Neuronal stem cell (in vitro differentiated cells): Measurements from ENCODE around the gene NBR1. TPM values are rescaled to one million over a fixed set of nuclear protein-coding genes. Genes with fewer than 3 reads are reported as not detected.
"Not testable (repeated sequence)": the region's sequence is repeated elsewhere in the genome, so short reads cannot be mapped to it uniquely, and the experiment has no call there.

ENCODE experiments used
- DNase-seq: peaks from one replicate; pipeline ENCODE4 v3.0.0-alpha.2; 2013; ENCODE audit warnings: low spot score
- H2AFZ ChIP-seq: one replicate; pipeline ENCODE4 v1.6.1; 2013; ENCODE audit warnings: mild to moderate bottlenecking, low read length, inconsistent platforms
- H2AK5ac ChIP-seq: 2 replicates; pipeline ENCODE4 v1.6.1; 2013; ENCODE audit warnings: low read depth, mild to moderate bottlenecking, inconsistent platforms, low read length, moderate library complexity, mixed read lengths
- H2BK120ac ChIP-seq: 2 replicates; pipeline ENCODE4 v1.6.1; 2013; ENCODE audit warnings: low read depth, mild to moderate bottlenecking, inconsistent platforms, low read length, moderate library complexity, mixed read lengths
- H2BK12ac ChIP-seq: one replicate; pipeline ENCODE4 v1.6.1; 2013; ENCODE audit warnings: low read length, inconsistent platforms
- H2BK15ac ChIP-seq: 2 replicates; pipeline ENCODE4 v1.6.1; 2013; ENCODE audit warnings: mild to moderate bottlenecking, low read length, inconsistent platforms, mixed read lengths
- H2BK5ac ChIP-seq: one replicate; pipeline ENCODE4 v1.6.1; 2013; ENCODE audit warnings: inconsistent platforms, mild to moderate bottlenecking, low read length, moderate library complexity
- H3K14ac ChIP-seq: one replicate; pipeline ENCODE4 v1.6.1; 2013; ENCODE audit warnings: low read length, inconsistent platforms
- H3K18ac ChIP-seq: 2 replicates; pipeline ENCODE4 v1.6.1; 2013; ENCODE audit warnings: low read length, inconsistent platforms
- H3K23ac ChIP-seq: 2 replicates; pipeline ENCODE4 v1.6.1; 2013; ENCODE audit warnings: low read depth, mild to moderate bottlenecking, mixed read lengths, low read length, inconsistent platforms; ENCODE audit not compliant: poor library complexity
- H3K27ac ChIP-seq: replicated peaks from 3 replicates; pipeline ENCODE4 v1.5.1; 2013; ENCODE audit warnings: low read length, inconsistent platforms
- H3K27me3 ChIP-seq, 3 experiments: 2 replicates each; pipeline ENCODE4 v1.6.1; 2013; ENCODE audit warnings: low read length in 3 of 3, mild to moderate bottlenecking in 2 of 3, inconsistent platforms in 1 of 3, low read depth in 1 of 3, mixed read lengths in 1 of 3, moderate library complexity in 1 of 3; ENCODE audit not compliant: control insufficient read depth in 3 of 3, insufficient read depth in 3 of 3
- H3K36me3 ChIP-seq, 2 donors: replicated peaks in 1 of 2; 2 replicates each; pipeline ENCODE4 v1.6.1; 2013; ENCODE audit warnings: low read length in 2 of 2; ENCODE audit not compliant: control insufficient read depth in 2 of 2, insufficient read depth in 2 of 2
- H3K4ac ChIP-seq: 2 replicates; pipeline ENCODE4 v1.6.1; 2013; ENCODE audit warnings: inconsistent platforms, mild to moderate bottlenecking, low read length, moderate library complexity
- H3K4me1 ChIP-seq, 2 donors: 1 replicate in 1 of 2; 2 replicates in 1 of 2; pipeline ENCODE4 v1.6.1; 2013; ENCODE audit warnings: low read length in 2 of 2, low read depth in 1 of 2; ENCODE audit not compliant: control insufficient read depth in 2 of 2, insufficient read depth in 1 of 2
- H3K4me2 ChIP-seq: one replicate; pipeline ENCODE4 v1.6.1; 2013; ENCODE audit warnings: mild to moderate bottlenecking, low read length, inconsistent platforms; ENCODE audit not compliant: insufficient read depth, poor library complexity, severe bottlenecking
- H3K4me3 ChIP-seq, 2 donors: 2 replicates each; pipeline ENCODE4 v1.5.1; 2013; ENCODE audit warnings: low read length in 2 of 2, mild to moderate bottlenecking in 2 of 2, inconsistent platforms in 1 of 2, moderate library complexity in 1 of 2
- H3K79me1 ChIP-seq: one replicate; pipeline ENCODE4 v1.6.1; 2013; ENCODE audit warnings: low read depth, mild to moderate bottlenecking, inconsistent platforms, low read length, moderate library complexity
- H3K9ac ChIP-seq: one replicate; pipeline ENCODE4 v1.6.1; 2013; ENCODE audit warnings: mild to moderate bottlenecking, low read depth, low read length, inconsistent platforms; ENCODE audit not compliant: poor library complexity
- H3K9me3 ChIP-seq, 2 donors: replicated peaks in 1 of 2; 2 replicates each; pipeline versions ENCODE3 to v1.6.1; 2013; ENCODE audit warnings: low read length in 2 of 2, mild to moderate bottlenecking in 2 of 2, inconsistent platforms in 1 of 2, low read depth in 1 of 2, mixed read lengths in 1 of 2, moderate library complexity in 1 of 2; ENCODE audit not compliant: control insufficient read depth in 2 of 2, insufficient read depth in 1 of 2
- H4K8ac ChIP-seq: one replicate; pipeline ENCODE4 v1.6.1; 2013; ENCODE audit warnings: low read depth, mild to moderate bottlenecking, inconsistent platforms, low read length, moderate library complexity
- H4K91ac ChIP-seq: one replicate; pipeline ENCODE4 v1.6.1; 2013; ENCODE audit warnings: low read length, low read depth, mild to moderate bottlenecking, inconsistent platforms; ENCODE audit not compliant: poor library complexity
- WGBS, 2 donors: extraction: QIAGEN DNeasy Blood & Tissue Kit; methylation state at CpG; one replicate each; pipeline ENCODE4 v1.1.7; 2013; ENCODE audit warnings: missing lambda C conversion rate in 2 of 2, mixed read lengths in 1 of 2; ENCODE audit not compliant: insufficient read length in 2 of 2, insufficient replicate concordance in 1 of 2; ENCODE audit errors: extremely low coverage in 2 of 2; 5-methylcytosine and 5-hydroxymethylcytosine counted together
- small RNA-seq: library from polyadenylated mRNA; stranded (forward); fragments of <200 nt; extraction: miRNeasy Mini kit (QIAGEN cat#:217004); gene quantifications from one replicate; pipeline ENCODE3, GENCODE V24; 2013; ENCODE audit not compliant: insufficient read depth

NBR1 gene

GRCh38 chr17:43246456-43246855 lies 75.4 kb downstream of the NBR1 start:
- H3K4me3 ChIP-seq, H2BK120ac ChIP-seq, H3K27ac ChIP-seq, DNase-seq, H3K4me1 ChIP-seq, H3K4me2 ChIP-seq, H3K79me1 ChIP-seq, H2BK15ac ChIP-seq, H3K36me3 ChIP-seq, H4K8ac ChIP-seq, H3K14ac ChIP-seq, H3K9me3 ChIP-seq, H3K27me3 ChIP-seq, H2AK5ac ChIP-seq, H4K91ac ChIP-seq, H3K18ac ChIP-seq, H2BK12ac ChIP-seq, H2BK5ac ChIP-seq, H3K23ac ChIP-seq, H3K9ac ChIP-seq, H2AFZ ChIP-seq, H3K4ac ChIP-seq: not testable (repeated sequence)
- WGBS, 2 donors, result no CpG with 5 or more reads among the region's 23 CpGs

Small RNA genes within 50 kb of the gene (small RNA-seq; reads per million reads assigned to genes)
- gene AC060780.2 (not detected), gene AC060780.3 (not detected), gene AC135721.1 (not detected), gene RF00004 (not detected), gene RNU2-1 (not detected)
